Parathyroid adenoma (tissue), 2 donors: ENCODE data around the gene PRDM15.

ENCODE experiments used
- H2AFZ ChIP-seq: fragments of 300-600 bp; sonication (generic); one replicate; pipeline ENCODE4 v1.7.0; 2017; ENCODE audit warnings: antibody characterized with exemption, mild to moderate bottlenecking
- H3K27ac ChIP-seq: fragments of 300-600 bp; sonication (generic); one replicate; pipeline ENCODE4 v1.7.0; 2017
- H3K27me3 ChIP-seq: fragments of 300-600 bp; sonication (generic); one replicate; pipeline ENCODE4 v1.7.0; 2017; ENCODE audit warnings: low read length; ENCODE audit not compliant: control insufficient read depth, insufficient read depth
- H3K36me3 ChIP-seq: fragments of 300-600 bp; sonication (generic); one replicate; pipeline ENCODE4 v1.7.0; 2017; ENCODE audit warnings: low read length; ENCODE audit not compliant: control insufficient read depth, insufficient read depth
- H3K4me1 ChIP-seq: fragments of 300-600 bp; sonication (generic); one replicate; pipeline ENCODE4 v1.7.0; 2017; ENCODE audit warnings: control low read depth
- H3K4me2 ChIP-seq: fragments of 300-600 bp; sonication (generic); one replicate; pipeline ENCODE4 v1.7.0; 2017; ENCODE audit warnings: low read length
- H3K4me3 ChIP-seq: fragments of 300-600 bp; sonication (generic); one replicate; pipeline ENCODE4 v1.7.0; 2017; ENCODE audit warnings: low read depth, low read length
- H3K79me2 ChIP-seq: fragments of 300-600 bp; sonication (generic); one replicate; pipeline ENCODE4 v1.7.0; 2017; ENCODE audit warnings: control low read depth
- H3K9ac ChIP-seq: fragments of 300-600 bp; sonication (generic); one replicate; pipeline ENCODE4 v1.7.0; 2017; ENCODE audit warnings: mild to moderate bottlenecking
- H3K9me3 ChIP-seq: fragments of 300-600 bp; sonication (generic); one replicate; pipeline ENCODE4 v1.7.0; 2017; ENCODE audit warnings: low read length; ENCODE audit not compliant: control insufficient read depth
- CTCF ChIP-seq: fragments of 300-600 bp; sonication (generic); IDR thresholded peaks from one replicate; pipeline ENCODE4 v1.7.0; 2017; ENCODE audit warnings: antibody characterized with exemption, mild to moderate bottlenecking
- donor health status: primary hyperparathyroidism.

Gene PRDM15

DNA sequence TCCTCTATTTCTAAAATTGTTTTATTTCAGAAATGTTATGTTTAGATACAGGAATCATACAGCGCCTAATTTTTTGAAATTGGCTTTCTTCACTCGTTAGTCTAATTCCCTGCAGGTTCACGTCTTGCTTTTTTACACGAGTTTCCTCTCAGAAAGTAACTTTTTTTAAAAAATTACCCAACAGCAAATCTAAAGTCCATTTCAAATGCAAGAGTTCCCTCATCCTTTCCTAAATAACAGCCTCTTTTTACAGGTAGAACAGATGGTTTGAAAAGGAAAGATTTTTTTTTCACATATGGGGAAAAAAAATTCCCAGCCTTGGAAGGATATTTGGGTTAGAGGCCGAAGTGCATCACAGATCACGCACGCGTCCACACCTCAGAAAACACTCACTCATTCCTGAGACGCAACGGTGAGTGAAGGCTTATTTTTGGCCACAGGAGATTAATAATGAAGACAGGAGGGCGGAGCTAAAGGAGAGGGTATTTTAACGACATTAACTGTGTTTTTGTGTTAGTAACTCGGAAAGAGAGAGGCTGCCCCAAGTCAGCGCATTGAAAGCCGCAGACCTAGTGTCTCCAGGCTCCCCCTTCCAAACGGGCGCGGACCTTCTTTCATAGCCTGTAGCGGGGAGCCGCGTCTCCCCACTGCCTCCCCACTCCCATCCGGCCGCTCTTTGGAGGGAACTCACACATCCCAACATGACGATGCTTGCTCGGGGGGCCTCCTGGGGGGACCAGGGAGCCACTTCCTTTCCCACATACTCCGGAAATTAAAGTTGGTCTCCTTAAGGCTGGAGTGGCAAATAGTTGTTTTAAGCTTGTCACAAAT is 111.3 kb downstream of the PRDM15 start:
- Histone ChIP-seq H3K4me1 (no peaks in the 10 kb centered on the region), H3K27ac (no peak overlapping the region), H3K4me2 (no peak overlapping the region), H3K36me3 (no peaks in the 10 kb centered on the region), H3K4me3 (no peak overlapping the region), H3K9me3 (no peaks in the 10 kb centered on the region), H3K9ac (no peak overlapping the region), H3K79me2 (peaks cover 3% of the 10 kb centered on the region), H2AFZ (no peak overlapping the region), H3K27me3 (no peaks in the 10 kb centered on the region)
- TF ChIP-seq CTCF: no peak

DNA sequence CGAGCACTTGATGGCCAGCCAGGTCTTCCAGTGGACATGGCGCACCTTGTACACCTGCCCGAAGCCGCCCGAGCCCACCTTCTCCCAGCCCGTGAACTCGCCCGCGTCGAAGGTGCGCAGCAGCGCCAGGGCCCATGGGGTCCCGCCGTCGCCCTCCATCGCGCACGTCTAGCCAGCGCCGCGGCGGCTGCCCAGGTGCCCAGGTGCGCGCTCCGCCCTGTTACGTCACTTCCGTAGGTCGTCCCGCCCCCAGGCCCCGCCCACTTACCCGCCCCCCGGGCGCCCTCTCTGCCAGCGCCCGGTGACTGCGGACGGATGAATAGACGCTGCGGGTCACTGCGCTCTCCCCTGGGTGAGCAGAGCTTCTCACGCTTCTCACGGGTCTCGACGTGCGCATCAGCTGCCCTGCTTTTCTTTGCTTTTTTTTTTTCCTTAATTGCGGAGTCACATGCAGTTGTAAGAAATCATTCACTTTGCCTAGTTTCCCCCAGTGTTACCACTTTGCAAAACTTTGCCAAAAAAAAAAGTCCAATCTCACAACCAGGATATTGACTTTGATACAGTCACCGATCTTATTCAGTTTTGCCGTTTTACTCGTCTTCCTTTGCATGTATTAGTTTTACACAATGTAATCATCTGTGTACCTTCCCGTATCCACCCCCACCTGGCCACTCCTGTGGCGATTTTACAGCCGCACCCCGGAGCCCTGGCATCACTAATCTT is 112.1 kb downstream of the PRDM15 start, which contains the start of gene RIPK4:
Gene RIPK4, minus strand, starts transcription at position 170 of the 723 bp plus-strand sequence. Its CDS starts 11 bp downstream, at position 159.
- no peaks in the 10 kb centered on the region for H3K9me3 ChIP-seq
- H3K79me2 ChIP-seq: peaks cover 3% of the 10 kb centered on the region
- no peaks in the 10 kb centered on the region for H3K27me3 ChIP-seq
- no peak within 1 kb of the TSS for H3K9ac ChIP-seq
- peak within 1 kb of the TSS; percentile 79 for H3K4me3 ChIP-seq
- no peak within 1 kb of the TSS for H3K27ac ChIP-seq
- peak within 1 kb of the TSS; percentile 74 for H2AFZ ChIP-seq
- H3K4me2 ChIP-seq: peak within 1 kb of the TSS; percentile 88
- no peak for TF ChIP-seq CTCF
- H3K4me1 ChIP-seq: peaks cover under 1% of the 10 kb centered on the region
- H3K36me3 ChIP-seq: no peaks in the 10 kb centered on the region

DNA sequence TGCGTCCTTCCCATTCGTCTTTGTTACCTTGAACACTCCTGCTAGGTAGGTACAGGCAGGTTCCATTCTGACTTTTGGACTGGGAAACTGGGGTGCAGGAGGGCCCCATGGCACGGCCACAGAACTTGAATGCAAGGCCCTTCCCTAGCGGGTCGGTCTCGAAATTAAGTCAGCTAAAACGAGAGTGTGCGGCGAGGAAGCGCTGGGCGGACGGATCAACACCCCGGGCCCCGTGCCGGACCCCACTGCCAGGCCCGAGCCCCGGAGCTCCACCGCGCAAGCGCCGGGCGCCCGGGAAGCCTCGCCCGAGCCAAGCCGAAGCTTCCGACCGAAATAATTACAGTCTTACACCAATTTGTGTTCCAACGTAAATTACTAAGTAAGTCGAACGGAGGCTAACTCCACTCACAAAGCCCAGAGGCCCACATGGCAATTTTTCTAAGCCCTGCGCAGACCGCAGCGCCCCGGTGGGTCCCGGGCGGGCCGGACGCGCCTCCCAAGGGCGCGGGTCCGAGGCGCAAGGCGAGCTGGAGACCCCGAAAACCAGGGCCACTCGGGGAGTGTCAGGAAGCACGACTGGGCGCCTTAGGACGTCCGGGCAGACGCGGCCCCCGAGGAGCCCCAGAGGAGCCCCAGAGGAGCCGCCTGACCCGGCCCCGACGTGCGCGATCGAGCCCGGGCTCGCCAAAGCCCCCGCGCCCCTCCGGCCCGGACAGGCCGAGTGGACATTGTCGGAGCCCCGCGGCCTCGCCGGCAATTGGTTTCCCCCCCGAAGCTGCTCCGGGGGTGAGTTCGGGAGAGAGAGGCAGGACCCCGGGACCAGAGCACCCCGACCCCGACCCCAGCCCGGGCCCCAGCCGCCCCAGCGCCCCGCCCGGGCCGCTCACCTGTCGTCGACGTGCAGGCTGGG is 112.9 kb downstream of the PRDM15 start:
- peaks cover 3% of the 10 kb centered on the region for H3K79me2 ChIP-seq
- H3K27me3 ChIP-seq: no peaks in the 10 kb centered on the region
- no peak for TF ChIP-seq CTCF
- H3K36me3 ChIP-seq: no peaks in the 10 kb centered on the region
- H3K4me3 ChIP-seq: peak overlapping the region; percentile 79
- H3K9me3 ChIP-seq: no peaks in the 10 kb centered on the region
- no peak overlapping the region for H3K9ac ChIP-seq
- H3K4me1 ChIP-seq: peaks cover 2% of the 10 kb centered on the region
- H2AFZ ChIP-seq: peak overlapping the region; percentile 74
- peak overlapping the region; percentile 88 for H3K4me2 ChIP-seq
- H3K27ac ChIP-seq: no peak overlapping the region

DNA sequence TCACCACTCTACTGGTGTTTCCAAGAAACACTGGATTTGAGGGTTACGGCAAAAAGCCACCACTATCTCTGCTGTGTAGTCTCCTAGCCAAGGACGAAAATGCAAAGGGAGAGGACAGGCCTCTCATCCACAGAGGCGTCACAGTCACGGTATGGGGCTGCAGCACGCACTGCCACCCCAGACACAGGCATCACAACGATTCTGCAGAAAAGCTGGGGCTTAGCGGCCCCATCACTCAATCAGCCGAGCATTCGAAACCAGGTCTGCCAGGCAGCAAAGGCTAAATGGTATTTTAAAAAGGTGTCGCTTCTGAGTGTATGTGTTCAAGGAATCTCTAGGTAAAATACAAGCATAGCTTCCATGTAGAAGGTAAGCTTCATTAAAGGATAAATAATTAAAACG is 113.7 kb downstream of the PRDM15 start:
- Histone ChIP-seq H2AFZ (no peak overlapping the region), H3K79me2 (peaks cover 6% of the 10 kb centered on the region), H3K4me3 (peak overlapping the region; percentile 79), H3K4me2 (peak overlapping the region; percentile 88), H3K9ac (no peak overlapping the region), H3K9me3 (no peaks in the 10 kb centered on the region), H3K4me1 (peaks cover 2% of the 10 kb centered on the region), H3K36me3 (no peaks in the 10 kb centered on the region), H3K27me3 (no peaks in the 10 kb centered on the region), H3K27ac (no peak overlapping the region)
- no peak for TF ChIP-seq CTCF
